C4-2B (cell line): ENCODE data around the gene BSPRY.
"Not testable (repeated sequence)": the region's sequence is repeated elsewhere in the genome, so short reads cannot be mapped to it uniquely, and the experiment has no call there.

Source experiments
- CTCF ChIP-seq: fragments of 450-650 bp; conservative IDR thresholded peaks from 2 replicates; pipeline ENCODE4 v1.5.1; 2017; ENCODE audit warnings: mild to moderate bottlenecking
- ZFX ChIP-seq: fragments of 450-650 bp; IDR thresholded peaks from 2 replicates; pipeline ENCODE4 v1.6.1; 2017

- peak; percentile 93 for TF ChIP-seq CTCF
- TF ChIP-seq ZFX, result not testable (repeated sequence)
Observed at GRCh38 chr9:113406873-113407511, 57.7 kb downstream of the BSPRY start.
